ENCODE measurements around the gene FAM76B.

GRCh38 chr11:95780544-95780943 lies 9.0 kb downstream of the FAM76B start:
- TF ChIP-seq EP300 (IDR thresholded peaks at IDR 0.05): no peak
- TF ChIP-seq, protein P1, sequence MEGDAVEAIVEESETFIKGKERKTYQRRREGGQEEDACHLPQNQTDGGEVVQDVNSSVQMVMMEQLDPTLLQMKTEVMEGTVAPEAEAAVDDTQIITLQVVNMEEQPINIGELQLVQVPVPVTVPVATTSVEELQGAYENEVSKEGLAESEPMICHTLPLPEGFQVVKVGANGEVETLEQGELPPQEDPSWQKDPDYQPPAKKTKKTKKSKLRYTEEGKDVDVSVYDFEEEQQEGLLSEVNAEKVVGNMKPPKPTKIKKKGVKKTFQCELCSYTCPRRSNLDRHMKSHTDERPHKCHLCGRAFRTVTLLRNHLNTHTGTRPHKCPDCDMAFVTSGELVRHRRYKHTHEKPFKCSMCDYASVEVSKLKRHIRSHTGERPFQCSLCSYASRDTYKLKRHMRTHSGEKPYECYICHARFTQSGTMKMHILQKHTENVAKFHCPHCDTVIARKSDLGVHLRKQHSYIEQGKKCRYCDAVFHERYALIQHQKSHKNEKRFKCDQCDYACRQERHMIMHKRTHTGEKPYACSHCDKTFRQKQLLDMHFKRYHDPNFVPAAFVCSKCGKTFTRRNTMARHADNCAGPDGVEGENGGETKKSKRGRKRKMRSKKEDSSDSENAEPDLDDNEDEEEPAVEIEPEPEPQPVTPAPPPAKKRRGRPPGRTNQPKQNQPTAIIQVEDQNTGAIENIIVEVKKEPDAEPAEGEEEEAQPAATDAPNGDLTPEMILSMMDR (IDR thresholded peaks at IDR 0.05): no peak

All from stomach (tissue), 4 donors.